Bone marrow (tissue), 2 donors: ENCODE measurements around the gene TAS2R40.
A peak's percentile ranks its signal among the peaks of the same experiment; 100 is the strongest.
"Not testable (repeated sequence)": the region's sequence is repeated elsewhere in the genome, so short reads cannot be mapped to it uniquely, and the experiment has no call there.

Experiments used
- DNase-seq, 2 donors: peaks; one replicate each; lab custom pipeline; 2025; lab: John Stamatoyannopoulos, UW

The TAS2R40 gene

GRCh38 chr7:143221737-143222136 lies at the start of gene TAS2R40:
TAS2R40 (plus strand) TSS chr7:143222037; CDS start chr7:143222079, 42 bp downstream.
- no peak for DNase-seq

- DNase-seq, result no peak
These were observed 49.5 kb upstream of the TAS2R40 start for GRCh38 chr7:143172354-143172753.

- no peak for DNase-seq
These were observed 45.7 kb upstream of the TAS2R40 start for GRCh38 chr7:143176128-143176527.

GRCh38 chr7:143177374-143178119 lies 44.3 kb upstream of the TAS2R40 start:
- DNase-seq, result no peak

- DNase-seq, result not testable (repeated sequence)
These were observed 41.1 kb upstream of the TAS2R40 start for GRCh38 chr7:143180771-143181170.

- no peak for DNase-seq
These were observed 40.5 kb upstream of the TAS2R40 start for GRCh38 chr7:143181349-143181748.

GRCh38 chr7:143183024-143183423 lies 38.8 kb upstream of the TAS2R40 start, which contains the start of gene TAS2R39:
TAS2R39 (plus strand) TSS chr7:143183419; CDS start chr7:143183419, 0 bp downstream.
- DNase-seq, result no peak

- DNase-seq, result no peak
These were observed 36.3 kb upstream of the TAS2R40 start for GRCh38 chr7:143185551-143185950.

- no peak for DNase-seq
These were observed 32.8 kb upstream of the TAS2R40 start for GRCh38 chr7:143188994-143189393.

GRCh38 chr7:143193880-143194279 lies 28.0 kb upstream of the TAS2R40 start:
- DNase-seq, result no peak

- no peak for DNase-seq
These were observed 22.8 kb upstream of the TAS2R40 start for GRCh38 chr7:143199040-143199439.

- DNase-seq, result no peak
These were observed 19.7 kb upstream of the TAS2R40 start for GRCh38 chr7:143202161-143202560.

- DNase-seq, result no peak
These were observed 18.5 kb upstream of the TAS2R40 start for GRCh38 chr7:143203386-143203785.

- DNase-seq, result peak; percentile 19 to 95
These were observed 16.1 kb upstream of the TAS2R40 start for GRCh38 chr7:143205560-143206293.

GRCh38 chr7:143210541-143210940 lies 11.3 kb upstream of the TAS2R40 start:
- DNase-seq, result no peak

- not testable (repeated sequence) for DNase-seq
These were observed 8.4 kb upstream of the TAS2R40 start for GRCh38 chr7:143213478-143213877.

- peak; percentile 6 to 74 for DNase-seq
These were observed 6.8 kb upstream of the TAS2R40 start for GRCh38 chr7:143214789-143215679.

GRCh38 chr7:143216151-143216550 lies 5.7 kb upstream of the TAS2R40 start:
- no peak for DNase-seq

- DNase-seq, result no peak
These were observed 5.2 kb upstream of the TAS2R40 start for GRCh38 chr7:143216686-143217085.

GRCh38 chr7:143217806-143218205 lies 4.0 kb upstream of the TAS2R40 start:
- DNase-seq, result no peak

GRCh38 chr7:143221286-143221685 lies 551 bp upstream of the TAS2R40 start:
- DNase-seq, result no peak

- DNase-seq, result peak in 1 of 2 donors; percentile 25
These were observed 945 bp downstream of the TAS2R40 start for GRCh38 chr7:143222782-143223181.
